Ishikawa (cell line): ENCODE measurements around the gene PPP1R12A.

Experiments
- CREB1 ChIP-seq: IDR thresholded peaks from 2 replicates; pipeline ENCODE4 v1.6.1; 2012; ENCODE audit warnings: low read depth
- EP300 ChIP-seq: IDR thresholded peaks from 2 replicates; pipeline ENCODE4 v1.6.1; 2012; ENCODE audit warnings: borderline replicate concordance
- FOXM1 ChIP-seq: IDR thresholded peaks from 2 replicates; pipeline ENCODE4 v1.6.1; 2012; ENCODE audit warnings: low read depth, borderline replicate concordance
- MAX ChIP-seq: IDR thresholded peaks from 2 replicates; pipeline ENCODE4 v1.6.1; 2012
- NFIC ChIP-seq: IDR thresholded peaks from 2 replicates; pipeline ENCODE4 v1.6.1; 2012
- RAD21 ChIP-seq: IDR thresholded peaks from 2 replicates; pipeline ENCODE4 v1.6.1; 2012; ENCODE audit warnings: low read depth
- TCF12 ChIP-seq: IDR thresholded peaks from 2 replicates; pipeline ENCODE4 v1.6.1; 2012; ENCODE audit warnings: low read depth
- TEAD4 ChIP-seq: IDR thresholded peaks from 2 replicates; pipeline ENCODE4 v1.6.1; 2012
- YY1 ChIP-seq: IDR thresholded peaks from 2 replicates; pipeline ENCODE4 v1.6.1; 2012; ENCODE audit warnings: low read depth

- TF ChIP-seq TCF12, result peak; percentile 65; the same call in 1 of the 2 replicates
- TF ChIP-seq TEAD4, result 0 out of 2 replicates have a peak, but pooled peaks have one; percentile 13
- TF ChIP-seq RAD21, result no peak
- TF ChIP-seq EP300, result no peak; the same call in 1 of the 2 replicates
- TF ChIP-seq YY1, result no peak
- TF ChIP-seq MAX, result no peak
- no peak; the same call in 1 of the 2 replicates for TF ChIP-seq CREB1
- peak; percentile 79; the same call in 1 of the 2 replicates for TF ChIP-seq FOXM1
- peak; percentile 30 for TF ChIP-seq NFIC
Measured at GRCh38 chr12:79935021-79935623, at the start of gene PPP1R12A.
